ENCODE data around the gene CDPF1.

Gene CDPF1

DNA sequence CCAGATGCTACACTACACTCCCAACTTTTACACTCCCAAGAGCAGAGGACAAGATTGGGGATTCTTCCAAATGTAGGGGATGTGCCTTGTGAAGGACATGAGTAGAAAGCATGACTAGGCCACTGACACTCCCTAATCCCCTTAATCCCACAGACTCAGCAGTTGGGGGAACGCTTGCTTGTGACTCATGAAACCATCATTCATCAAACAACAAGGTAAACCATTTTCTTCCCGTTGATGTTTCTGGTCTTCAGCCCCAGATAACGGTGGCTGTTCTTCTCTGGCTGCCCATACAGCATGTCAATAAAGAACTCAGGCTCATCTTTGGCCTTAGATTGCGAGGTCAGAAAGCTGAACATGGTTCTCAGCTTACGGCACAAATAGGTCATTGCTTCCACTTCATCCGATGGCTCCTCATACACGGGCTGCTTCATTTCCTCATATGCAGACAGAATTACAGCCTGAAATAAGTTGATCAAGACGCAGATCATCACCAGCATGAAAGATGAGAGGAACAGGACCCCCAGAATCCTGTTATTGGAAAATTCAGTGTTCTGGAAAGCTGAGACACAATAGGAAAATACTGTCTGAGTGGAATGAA, 6.4 kb upstream of the CDPF1 start:
- no peak for DNase-seq (ENCODE audit: low read depth)

DNA sequence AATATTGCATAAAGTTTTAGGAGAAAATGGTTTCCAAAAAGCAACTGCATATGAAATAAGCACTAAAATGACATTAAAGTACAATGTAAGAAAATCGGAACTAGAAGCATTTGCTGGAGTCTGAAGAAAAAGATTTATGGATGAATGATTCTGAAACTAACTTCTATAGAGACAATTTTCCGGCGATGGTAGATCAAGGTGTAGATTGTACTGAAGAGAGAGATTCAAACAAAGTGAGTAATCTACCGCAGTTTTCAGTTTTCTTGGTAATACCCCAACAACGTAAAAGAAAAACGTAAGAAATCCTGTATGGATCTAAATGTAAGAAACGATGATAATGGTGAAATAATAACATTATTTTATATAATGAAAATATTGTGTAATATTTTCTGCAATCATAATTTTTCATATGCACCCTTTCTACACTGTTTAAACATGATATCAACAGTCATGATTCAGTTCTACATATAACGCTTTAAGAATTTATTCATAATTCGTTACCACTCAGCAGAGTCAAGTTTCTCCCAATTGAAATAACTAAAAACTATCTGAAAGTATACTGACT, 1.8 kb upstream of the CDPF1 start:
- no peak for DNase-seq (ENCODE audit: low read depth)

DNA sequence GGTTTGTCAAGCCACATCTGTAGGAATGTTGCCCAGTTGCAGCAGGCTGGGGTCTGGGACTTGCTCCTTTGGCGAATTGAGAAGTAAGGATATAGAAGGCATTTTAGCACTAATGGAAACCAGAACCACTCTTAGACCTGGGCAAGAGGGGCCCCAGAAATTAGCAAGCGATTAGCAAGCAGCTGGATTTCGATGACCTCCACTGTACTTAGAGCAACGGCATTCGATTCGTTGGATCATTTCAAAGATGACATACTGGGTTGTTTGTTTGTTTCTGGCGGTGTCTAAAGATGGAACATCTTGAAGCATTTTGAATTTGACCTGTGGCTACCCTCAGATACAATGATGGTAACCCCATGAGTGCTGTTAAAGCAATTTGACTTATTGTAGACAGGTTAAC, 1.2 kb upstream of the CDPF1 start:
- DNase-seq (ENCODE audit: low read depth), result no peak

DNA sequence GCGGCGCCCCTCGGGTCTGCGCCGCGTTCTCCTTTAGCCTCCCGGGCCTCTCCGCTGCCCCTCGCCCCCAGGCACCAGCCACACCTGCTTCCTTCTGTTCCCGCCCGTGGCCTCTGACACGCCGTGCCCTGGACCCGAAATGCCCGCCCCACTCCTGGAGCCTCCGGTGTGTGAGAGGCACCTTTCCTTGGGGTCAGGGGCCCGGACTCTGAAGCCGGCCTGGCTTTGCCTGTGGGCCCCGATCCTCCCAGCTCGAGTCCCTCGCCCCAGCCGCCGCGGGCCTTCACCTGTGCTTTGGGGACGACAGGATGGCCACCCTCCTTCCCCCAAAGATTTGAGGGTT, 661 bp upstream of the CDPF1 start:
- no peak for DNase-seq (ENCODE audit: low read depth)

- DNase-seq (ENCODE audit: low read depth), result no peak
Measured at GRCh38 chr22:46247443-46247975, 2.6 kb downstream of the CDPF1 start.

GRCh38 chr22:46246178-46246577, 3.9 kb downstream of the CDPF1 start:
- no peak for DNase-seq (ENCODE audit: low read depth)

GRCh38 chr22:46245511-46245910, 4.6 kb downstream of the CDPF1 start:
- DNase-seq (ENCODE audit: low read depth), result no peak

GRCh38 chr22:46244771-46245170, 5.3 kb downstream of the CDPF1 start:
- DNase-seq (ENCODE audit: low read depth), result no peak

DNA sequence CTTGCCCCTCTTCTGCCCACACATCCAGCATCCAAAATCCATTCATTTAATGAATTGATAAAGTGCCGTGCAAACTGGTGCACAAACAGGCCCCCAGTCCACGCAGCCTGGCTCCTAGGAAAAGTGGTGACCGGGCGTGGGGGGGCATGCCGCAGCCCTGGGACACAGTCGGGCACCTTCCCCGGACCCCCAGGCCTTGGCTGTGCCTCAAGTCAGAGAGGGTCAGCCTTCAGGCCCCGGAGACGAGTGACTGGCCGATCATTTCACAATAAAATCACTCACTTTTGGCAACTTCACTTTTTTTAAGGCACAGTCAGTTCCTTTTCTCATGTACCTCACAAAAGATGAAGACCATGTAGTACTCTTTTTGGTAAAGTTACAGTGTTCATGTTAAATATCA, 8.0 kb downstream of the CDPF1 start:
- no peak for DNase-seq (ENCODE audit: low read depth)

- DNase-seq (ENCODE audit: low read depth), result no peak
Measured at GRCh38 chr22:46241396-46242007, 8.6 kb downstream of the CDPF1 start.

DNA sequence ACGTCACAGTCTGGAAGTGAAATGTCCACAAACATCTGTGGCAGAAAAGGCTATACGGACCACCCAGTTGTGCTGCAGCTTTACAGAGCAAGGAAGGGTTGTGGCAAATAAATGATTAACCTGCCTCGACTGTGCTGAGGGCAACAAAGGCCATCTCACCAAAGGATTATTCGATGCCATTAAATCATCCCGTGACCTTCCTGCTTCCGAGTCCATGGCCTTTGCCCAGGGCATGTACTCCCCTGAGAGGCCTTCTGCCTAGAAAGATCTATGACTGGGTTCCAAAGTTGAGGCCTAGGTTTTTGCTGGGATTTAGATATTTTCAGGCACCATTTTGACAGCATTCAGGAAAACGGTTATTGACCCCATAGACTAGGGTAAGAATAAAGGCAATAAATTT, 9.2 kb downstream of the CDPF1 start:
- no peak for DNase-seq (ENCODE audit: low read depth)

DNA sequence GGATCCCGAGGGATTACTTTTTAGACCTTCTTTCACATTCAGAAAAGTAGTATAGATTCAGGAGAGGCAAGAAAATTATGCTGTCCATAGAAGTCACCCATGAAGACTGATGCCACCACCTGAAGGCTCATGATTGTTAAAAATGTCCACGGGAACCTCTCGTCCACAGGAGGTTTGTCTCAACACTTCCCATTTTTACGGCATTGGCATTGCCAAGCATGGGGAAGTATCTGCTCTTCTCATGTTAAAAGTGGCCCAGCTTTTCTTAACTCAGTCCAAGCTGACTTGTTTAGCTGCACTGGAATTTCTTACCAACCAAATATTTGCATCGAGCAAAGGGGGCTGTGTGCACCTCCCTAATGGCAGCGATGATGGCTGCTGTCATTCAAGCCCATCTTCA, 9.6 kb downstream of the CDPF1 start:
- no peak for DNase-seq (ENCODE audit: low read depth)

DNA sequence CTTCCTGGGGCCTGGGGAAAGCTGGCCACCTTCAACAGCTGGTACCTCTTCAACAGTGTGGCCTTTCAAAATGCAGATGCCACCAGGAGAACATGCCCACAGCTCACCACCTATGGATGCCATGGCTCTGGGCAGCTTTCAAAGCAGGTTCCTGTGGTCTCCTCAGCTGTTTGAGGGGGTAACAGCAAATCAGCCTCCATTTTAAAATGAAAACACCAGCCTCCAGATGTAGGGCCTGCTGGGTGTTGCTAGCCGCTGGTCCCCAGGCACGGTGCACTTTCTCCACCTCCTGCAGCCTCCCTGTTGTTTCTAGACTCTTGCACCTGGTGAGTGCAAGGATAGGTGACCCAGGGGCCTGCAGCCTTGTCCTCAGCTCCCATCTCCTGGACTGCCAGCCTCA, 10.0 kb downstream of the CDPF1 start:
- DNase-seq (ENCODE audit: low read depth), result no peak

DNA sequence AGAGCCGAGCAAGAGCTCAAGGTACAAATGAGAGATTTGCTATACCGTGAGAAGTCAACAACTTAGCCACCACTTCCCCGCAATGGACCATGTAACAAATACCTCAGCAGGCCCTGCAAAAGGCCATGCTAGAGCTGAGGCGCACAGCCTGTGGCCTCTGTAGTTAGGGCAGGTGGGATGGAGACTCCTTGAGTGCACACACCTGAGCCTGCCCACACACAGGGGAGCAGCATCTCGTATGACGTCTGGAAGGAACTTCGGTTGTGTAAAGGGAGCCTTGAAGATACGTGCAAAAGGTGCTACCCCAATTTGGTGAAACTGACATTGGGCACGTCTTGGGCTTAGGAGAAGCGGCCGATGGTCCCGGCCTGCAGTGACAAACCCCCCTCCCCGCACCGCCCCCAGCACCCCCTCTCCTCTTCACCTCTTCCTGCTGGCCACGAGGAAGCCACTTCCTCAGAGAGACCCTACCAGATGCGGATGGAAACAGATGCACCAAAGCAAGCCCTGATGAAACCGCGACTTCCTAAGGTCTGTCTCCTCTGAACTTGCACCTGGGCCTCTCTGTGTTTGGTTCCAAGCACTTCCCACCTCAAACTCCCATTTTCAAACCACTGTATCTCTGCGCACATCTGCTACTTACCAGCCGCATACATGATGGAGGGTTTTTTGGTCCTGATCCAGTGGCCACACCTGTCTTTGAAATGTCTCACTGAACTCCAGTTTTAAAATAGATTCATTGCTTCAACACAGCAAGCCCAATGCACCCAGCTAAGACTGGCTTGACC, 10.6 kb downstream of the CDPF1 start:
- DNase-seq (ENCODE audit: low read depth), result no peak

- DNase-seq (ENCODE audit: low read depth), result no peak
Measured at GRCh38 chr22:46238541-46238940, 11.6 kb downstream of the CDPF1 start.

DNA sequence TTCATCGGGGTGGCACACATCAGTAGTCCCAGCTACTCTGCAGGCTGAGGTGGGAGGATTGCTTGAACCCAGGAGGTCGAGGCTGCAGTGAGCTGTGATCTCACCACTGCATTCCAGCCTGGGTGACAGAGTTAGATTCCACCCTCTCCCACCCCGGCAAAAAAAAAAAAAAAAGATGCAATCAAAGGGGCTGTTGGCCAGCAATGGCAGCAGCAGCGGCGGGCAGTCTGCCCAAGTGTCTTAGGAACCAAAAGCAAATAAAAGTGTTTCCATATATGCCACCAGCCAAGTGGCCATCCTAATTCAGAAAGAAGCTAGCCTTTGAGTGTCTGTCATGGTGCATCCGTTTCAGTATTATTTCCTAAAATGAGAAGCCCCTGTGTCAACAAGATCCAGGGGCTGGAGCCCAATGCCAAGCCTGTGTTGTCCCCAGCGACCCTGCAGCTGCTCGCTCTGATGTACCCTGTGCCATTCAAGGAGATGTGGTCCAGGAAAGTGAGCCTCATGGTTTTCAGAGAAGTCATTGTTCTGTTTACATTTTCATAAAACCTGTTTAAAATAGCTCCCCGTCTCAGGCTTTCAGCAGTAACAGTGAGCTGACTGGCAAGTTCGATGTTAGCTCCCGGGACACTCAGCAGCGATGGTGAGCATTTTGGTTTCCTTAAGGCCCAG, 12.5 kb downstream of the CDPF1 start:
- no peak for DNase-seq (ENCODE audit: low read depth)

DNA sequence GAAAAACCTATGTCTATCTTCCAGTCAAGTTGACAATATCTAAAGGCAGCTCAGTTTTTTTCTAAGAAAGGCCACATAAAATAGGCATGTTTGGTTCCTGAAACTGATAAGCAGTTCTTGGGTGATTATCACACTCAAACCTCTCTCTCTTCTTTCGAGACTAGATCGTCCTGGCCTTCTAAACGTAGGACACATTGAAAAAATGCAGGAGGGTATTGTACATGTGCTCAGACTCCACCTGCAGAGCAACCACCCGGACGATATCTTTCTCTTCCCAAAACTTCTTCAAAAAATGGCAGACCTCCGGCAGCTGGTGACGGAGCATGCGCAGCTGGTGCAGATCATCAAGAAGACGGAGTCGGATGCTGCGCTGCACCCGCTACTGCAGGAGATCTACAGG, 15.1 kb downstream of the CDPF1 start:
- no peak for DNase-seq (ENCODE audit: low read depth)

- DNase-seq (ENCODE audit: low read depth), result no peak
Measured at GRCh38 chr22:46233231-46233630, 16.9 kb downstream of the CDPF1 start.

GRCh38 chr22:46230262-46230901, 19.7 kb downstream of the CDPF1 start:
- DNase-seq (ENCODE audit: low read depth), result no peak

- DNase-seq (ENCODE audit: low read depth), result no peak
Measured at GRCh38 chr22:46229701-46230100, 20.4 kb downstream of the CDPF1 start.

- DNase-seq (ENCODE audit: low read depth), result no peak
Measured at GRCh38 chr22:46226577-46226976, 23.5 kb downstream of the CDPF1 start.

DNA sequence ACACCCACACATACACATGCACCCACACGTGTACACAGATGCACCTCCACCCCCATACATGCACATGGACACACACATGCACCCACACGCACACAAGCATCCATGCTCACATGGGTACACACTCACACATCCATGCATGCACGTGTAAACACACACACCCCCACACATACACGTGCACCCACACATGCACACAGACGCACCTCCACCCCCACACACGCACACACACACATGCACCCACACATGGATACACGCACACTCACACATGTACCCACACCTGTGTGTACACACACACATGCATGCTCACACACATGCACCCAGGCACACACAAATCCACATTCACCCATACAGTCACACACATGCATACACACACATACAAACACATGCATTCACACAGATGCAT, 24.5 kb downstream of the CDPF1 start:
- no peak for DNase-seq (ENCODE audit: low read depth)

Data from stimulated activated CD8-positive, alpha-beta memory T cell treated with anti-CD3 and anti-CD28 coated beads, Interleukin-15, amount 100 ng/mL, for 24 hours (primary cell).